Measurements from ENCODE around the gene ATP1A1.

The ATP1A1 gene

GRCh38 chr1:116431870-116432500 lies 58.9 kb downstream of the ATP1A1 start:
- Mint-ChIP-seq H3K36me3 (no peaks in the 10 kb centered on the region), H3K4me3 (no peak overlapping the region), H3K27me3 (peaks cover under 1 to 17% of the 10 kb centered on the region in 2 donors), H3K9me3 (no peaks in the 10 kb centered on the region), H3K27ac (no peak overlapping the region), H3K4me1 (no peaks in the 10 kb centered on the region)
- ATAC-seq (replicated peaks) (no peak), DNase-seq (no peak)

- no peaks in the 10 kb centered on the region for H3K36me3 Mint-ChIP-seq
- DNase-seq (no peak), ATAC-seq (replicated peaks) (no peak)
- H3K9me3 Mint-ChIP-seq = no peaks in the 10 kb centered on the region
- H3K4me1 Mint-ChIP-seq = no peaks in the 10 kb centered on the region
- H3K4me3 Mint-ChIP-seq = no peak overlapping the region
- peaks cover 0 to 15% of the 10 kb centered on the region in 2 donors for H3K27me3 Mint-ChIP-seq
- no peak overlapping the region for H3K27ac Mint-ChIP-seq
These were observed 59.7 kb downstream of the ATP1A1 start for GRCh38 chr1:116432655-116433265.

GRCh38 chr1:116433275-116434257 lies 60.5 kb downstream of the ATP1A1 start:
- Mint-ChIP-seq H3K36me3 (no peaks in the 10 kb centered on the region), H3K27me3 (peaks cover 4 to 12% of the 10 kb centered on the region in 2 donors), H3K4me3 (no peak overlapping the region), H3K4me1 (no peaks in the 10 kb centered on the region), H3K9me3 (no peaks in the 10 kb centered on the region), H3K27ac (no peak overlapping the region)
- ATAC-seq (replicated peaks) = peak in 1 of 2 donors; percentile 14
- DNase-seq = no peak

- ATAC-seq (replicated peaks) (no peak), DNase-seq (no peak)
- Mint-ChIP-seq H3K27ac (no peak overlapping the region), H3K9me3 (no peaks in the 10 kb centered on the region), H3K4me1 (no peaks in the 10 kb centered on the region), H3K4me3 (no peak overlapping the region), H3K36me3 (no peaks in the 10 kb centered on the region), H3K27me3 (peaks cover 13 to 16% of the 10 kb centered on the region in 2 donors)
These were observed 61.8 kb downstream of the ATP1A1 start for GRCh38 chr1:116434849-116435248.

- no peaks in the 10 kb centered on the region for H3K36me3 Mint-ChIP-seq
- H3K27me3 Mint-ChIP-seq = peaks cover 17 to 28% of the 10 kb centered on the region in 2 donors
- H3K9me3 Mint-ChIP-seq = no peaks in the 10 kb centered on the region
- peak; percentile 23 to 39 for ATAC-seq (replicated peaks)
- H3K27ac Mint-ChIP-seq = no peak overlapping the region
- no peak overlapping the region for H3K4me3 Mint-ChIP-seq
- no peak for DNase-seq
- H3K4me1 Mint-ChIP-seq = no peaks in the 10 kb centered on the region
These were observed 63.0 kb downstream of the ATP1A1 start for GRCh38 chr1:116435806-116436610.

GRCh38 chr1:116436611-116436970 lies 63.5 kb downstream of the ATP1A1 start:
- peaks cover 21 to 34% of the 10 kb centered on the region in 2 donors for H3K27me3 Mint-ChIP-seq
- no peak for DNase-seq
- no peaks in the 10 kb centered on the region for H3K4me1 Mint-ChIP-seq
- H3K36me3 Mint-ChIP-seq = no peaks in the 10 kb centered on the region
- no peaks in the 10 kb centered on the region for H3K9me3 Mint-ChIP-seq
- no peak for ATAC-seq (replicated peaks)
- no peak overlapping the region for H3K4me3 Mint-ChIP-seq
- H3K27ac Mint-ChIP-seq = no peak overlapping the region

GRCh38 chr1:116439701-116440100 lies 66.7 kb downstream of the ATP1A1 start:
- H3K4me1 Mint-ChIP-seq = no peaks in the 10 kb centered on the region
- H3K4me3 Mint-ChIP-seq = no peak overlapping the region
- no peak overlapping the region for H3K27ac Mint-ChIP-seq
- H3K36me3 Mint-ChIP-seq = no peaks in the 10 kb centered on the region
- H3K27me3 Mint-ChIP-seq = peaks cover 22 to 55% of the 10 kb centered on the region in 2 donors
- DNase-seq = no peak
- ATAC-seq (replicated peaks) = no peak
- H3K9me3 Mint-ChIP-seq = no peaks in the 10 kb centered on the region

- Mint-ChIP-seq H3K36me3 (no peaks in the 10 kb centered on the region), H3K4me3 (no peak overlapping the region), H3K4me1 (no peaks in the 10 kb centered on the region), H3K27ac (no peak overlapping the region), H3K27me3 (peaks cover 32 to 62% of the 10 kb centered on the region in 2 donors), H3K9me3 (no peaks in the 10 kb centered on the region)
- ATAC-seq (replicated peaks) (no peak), DNase-seq (no peak)
These were observed 67.7 kb downstream of the ATP1A1 start for GRCh38 chr1:116440731-116441130.

GRCh38 chr1:116445534-116445933 lies 72.5 kb downstream of the ATP1A1 start:
- H3K36me3 Mint-ChIP-seq = no peaks in the 10 kb centered on the region
- peaks cover 41 to 54% of the 10 kb centered on the region in 2 donors for H3K27me3 Mint-ChIP-seq
- H3K4me3 Mint-ChIP-seq = no peak overlapping the region

GRCh38 chr1:116446686-116447085 lies 73.6 kb downstream of the ATP1A1 start:
- no peak overlapping the region for H3K4me3 Mint-ChIP-seq
- H3K4me1 Mint-ChIP-seq = no peaks in the 10 kb centered on the region
- H3K36me3 Mint-ChIP-seq = peaks cover 0 to under 1% of the 10 kb centered on the region in 2 donors
- no peaks in the 10 kb centered on the region for H3K9me3 Mint-ChIP-seq
- H3K27me3 Mint-ChIP-seq = peaks cover 35 to 42% of the 10 kb centered on the region in 2 donors
- DNase-seq (no peak), ATAC-seq (replicated peaks) (no peak)
- H3K27ac Mint-ChIP-seq = no peak overlapping the region

More at GRCh38 chr1:116445534-116445933, 72.5 kb downstream of the ATP1A1 start:
- Mint-ChIP-seq H3K27ac (no peak overlapping the region), H3K9me3 (no peaks in the 10 kb centered on the region), H3K4me1 (no peaks in the 10 kb centered on the region)
- DNase-seq (no peak), ATAC-seq (replicated peaks) (no peak)

- Mint-ChIP-seq H3K4me1 (no peaks in the 10 kb centered on the region), H3K27me3 (peaks cover 28 to 30% of the 10 kb centered on the region in 2 donors), H3K4me3 (no peak overlapping the region), H3K36me3 (peaks cover 0 to 3% of the 10 kb centered on the region in 2 donors), H3K9me3 (no peaks in the 10 kb centered on the region), H3K27ac (no peak overlapping the region)
- ATAC-seq (replicated peaks) (no peak), DNase-seq (no peak)
These were observed 75.8 kb downstream of the ATP1A1 start for GRCh38 chr1:116448785-116449385.

GRCh38 chr1:116449578-116449977 lies 76.5 kb downstream of the ATP1A1 start:
- Mint-ChIP-seq H3K9me3 (no peaks in the 10 kb centered on the region), H3K4me3 (no peak overlapping the region), H3K27me3 (peaks cover 22 to 30% of the 10 kb centered on the region in 2 donors), H3K4me1 (no peaks in the 10 kb centered on the region), H3K27ac (no peak overlapping the region), H3K36me3 (peaks cover 0 to 3% of the 10 kb centered on the region in 2 donors)
- ATAC-seq (replicated peaks) (no peak), DNase-seq (no peak)

- no peak overlapping the region for H3K4me3 Mint-ChIP-seq
These were observed 78.7 kb downstream of the ATP1A1 start for GRCh38 chr1:116451702-116452101.

More at GRCh38 chr1:116451702-116452101, 78.7 kb downstream of the ATP1A1 start:
- peaks cover 6 to 12% of the 10 kb centered on the region in 2 donors for H3K27me3 Mint-ChIP-seq
- no peaks in the 10 kb centered on the region for H3K9me3 Mint-ChIP-seq
- no peaks in the 10 kb centered on the region for H3K4me1 Mint-ChIP-seq
- ATAC-seq (replicated peaks) = no peak
- no peak overlapping the region for H3K27ac Mint-ChIP-seq
- peaks cover 0 to 3% of the 10 kb centered on the region in 2 donors for H3K36me3 Mint-ChIP-seq
- no peak for DNase-seq
